Inferior parietal cortex (tissue), 1 donor: ENCODE results near the gene SESN1.
"Not testable (repeated sequence)": the region's sequence is repeated elsewhere in the genome, so short reads cannot be mapped to it uniquely, and the experiment has no call there.

Source experiments
- DNase-seq: peaks from one replicate; pipeline ENCODE4 v3.0.0-alpha.2; 2016; ENCODE audit errors: extremely low spot score

SESN1 gene

DNA sequence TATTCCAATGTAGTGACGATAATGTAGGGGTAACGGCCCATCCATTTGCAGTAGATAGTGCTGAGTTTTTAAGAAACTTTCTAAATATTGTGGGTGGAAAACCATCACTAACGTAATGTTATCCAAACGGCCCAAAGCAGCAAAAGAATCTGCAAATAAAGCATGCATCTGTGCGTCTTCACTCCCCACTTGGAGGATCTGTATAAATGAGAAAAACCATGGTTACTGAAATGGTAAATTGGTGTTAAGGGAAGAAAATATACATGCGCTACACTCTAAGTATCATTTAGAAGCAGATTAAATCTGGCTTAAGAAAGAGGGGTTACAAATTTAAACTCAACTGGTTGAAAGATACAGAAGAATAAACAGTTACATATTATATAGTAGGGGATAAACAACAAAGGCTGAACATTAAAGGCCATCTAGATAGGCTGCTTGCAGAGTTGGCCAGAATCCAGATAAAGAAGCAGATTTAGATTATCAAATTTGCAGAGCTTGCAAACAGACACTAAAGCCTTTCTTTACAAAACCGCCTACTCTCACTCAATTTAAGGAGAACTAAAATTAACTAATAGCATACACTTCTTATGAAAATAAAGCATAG, 93.3 kb downstream of the SESN1 start:
- no peak for DNase-seq

DNA sequence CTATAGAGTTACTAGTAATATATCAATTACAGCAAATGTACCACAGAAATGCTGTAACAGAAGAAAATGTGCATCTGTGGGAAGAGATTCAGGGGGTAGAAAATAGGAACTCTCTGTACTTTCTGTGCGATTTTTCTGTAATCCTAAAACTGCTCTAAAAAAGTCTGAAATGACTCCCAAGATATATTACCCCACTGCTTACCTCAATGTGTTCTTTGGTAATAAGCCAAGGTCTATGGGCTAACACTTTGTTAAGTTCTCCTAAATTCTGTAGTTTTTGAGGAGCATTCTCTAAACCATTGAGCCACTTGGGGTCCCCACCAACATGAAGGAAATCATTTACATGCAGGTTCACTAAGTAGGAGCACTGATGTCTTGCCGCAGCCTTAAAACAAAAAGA, 94.4 kb downstream of the SESN1 start:
- DNase-seq: no peak

DNA sequence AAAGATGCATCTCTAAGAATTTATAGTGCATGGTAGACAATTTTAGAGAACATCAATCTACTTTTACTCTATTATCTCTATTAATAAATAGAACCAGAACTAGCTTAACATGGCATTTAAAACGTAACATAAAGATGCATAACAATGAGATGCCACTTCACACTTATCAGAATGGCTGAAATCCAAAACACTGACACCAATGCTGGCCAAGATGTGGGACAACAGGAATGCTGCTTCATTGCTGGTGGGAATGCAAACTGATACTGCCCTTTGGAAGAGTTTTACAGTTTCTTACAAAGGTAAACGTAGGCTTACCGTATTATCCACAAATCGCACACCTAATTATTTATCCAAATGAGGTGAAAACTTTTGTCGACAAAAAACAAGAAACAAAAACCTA, 95.2 kb downstream of the SESN1 start:
- DNase-seq: no peak

DNA sequence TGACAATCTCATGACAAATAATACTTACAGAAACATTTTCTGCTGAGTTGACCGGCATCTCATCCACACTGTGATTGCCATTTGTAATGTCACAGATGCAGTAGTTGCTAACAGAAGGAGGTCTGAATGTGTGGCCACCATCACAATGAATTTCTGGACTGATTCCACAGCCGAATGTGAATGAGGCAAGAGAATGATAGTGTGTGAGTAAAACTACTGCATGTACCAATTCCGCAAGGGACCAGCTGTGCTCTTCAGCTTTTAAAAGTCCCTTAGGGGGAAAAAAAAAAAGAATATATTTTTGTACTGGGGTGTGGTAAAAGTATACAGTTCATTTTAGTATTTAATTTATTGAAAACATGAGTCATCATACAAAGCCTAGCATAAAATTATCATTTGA, 96.2 kb downstream of the SESN1 start:
- DNase-seq: no peak

DNA sequence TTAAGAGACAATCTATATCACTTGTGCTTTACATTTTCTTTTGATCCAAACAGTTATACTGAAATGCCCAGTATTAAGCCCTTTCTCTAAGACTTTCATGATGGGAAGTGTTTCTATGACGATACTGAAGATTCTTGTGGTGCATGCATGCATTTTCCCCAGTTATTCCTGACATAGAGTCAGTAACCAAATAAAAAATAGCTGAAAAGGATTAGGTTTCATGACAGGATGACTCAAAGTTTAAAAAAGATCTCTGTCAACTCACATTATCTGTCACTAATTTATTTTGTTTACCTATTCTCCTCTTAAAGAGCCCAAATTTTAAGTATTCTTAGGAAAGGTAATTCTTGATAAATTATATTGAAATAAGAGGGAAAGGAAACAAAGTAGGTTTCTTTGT, 98.4 kb downstream of the SESN1 start:
- DNase-seq: no peak

DNA sequence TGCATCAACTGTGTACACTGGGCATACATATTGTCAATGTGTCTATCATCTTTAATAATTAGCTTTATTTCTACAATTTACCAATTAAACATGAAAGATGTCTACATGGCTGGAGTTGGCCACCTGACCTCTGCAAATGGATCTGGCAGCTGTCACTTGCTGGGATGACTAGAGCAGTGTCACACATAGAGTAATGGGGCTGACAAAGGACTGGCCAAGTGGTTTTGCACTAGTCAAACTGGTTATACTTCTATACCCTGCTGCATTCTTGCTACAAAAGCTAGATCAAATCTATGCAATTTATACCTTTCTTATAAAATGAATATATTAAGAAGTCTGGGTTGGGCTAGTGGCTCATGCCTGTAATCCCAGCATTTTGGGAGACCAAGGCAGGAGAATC, 99.3 kb downstream of the SESN1 start:
- no peak for DNase-seq

DNA sequence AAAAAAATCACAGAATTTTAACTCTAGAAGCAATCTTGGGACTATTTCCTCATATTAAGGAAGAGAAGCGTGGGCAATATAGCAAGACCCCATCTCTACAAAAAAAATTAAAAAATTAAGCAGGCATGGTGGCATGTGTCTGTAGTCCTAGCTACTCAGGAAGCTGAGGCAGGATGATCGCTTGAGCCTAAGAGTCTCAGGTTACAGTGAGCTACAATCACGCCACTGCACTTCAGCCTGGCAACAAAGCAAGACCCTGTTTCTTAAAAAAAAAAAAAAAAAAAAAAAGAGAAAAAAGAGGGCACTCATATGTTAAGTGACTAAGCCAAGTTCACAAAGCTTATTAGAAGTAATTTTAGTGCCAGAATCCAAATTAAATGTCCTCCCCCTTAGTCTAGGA, 100.8 kb downstream of the SESN1 start:
- DNase-seq: no peak

DNA sequence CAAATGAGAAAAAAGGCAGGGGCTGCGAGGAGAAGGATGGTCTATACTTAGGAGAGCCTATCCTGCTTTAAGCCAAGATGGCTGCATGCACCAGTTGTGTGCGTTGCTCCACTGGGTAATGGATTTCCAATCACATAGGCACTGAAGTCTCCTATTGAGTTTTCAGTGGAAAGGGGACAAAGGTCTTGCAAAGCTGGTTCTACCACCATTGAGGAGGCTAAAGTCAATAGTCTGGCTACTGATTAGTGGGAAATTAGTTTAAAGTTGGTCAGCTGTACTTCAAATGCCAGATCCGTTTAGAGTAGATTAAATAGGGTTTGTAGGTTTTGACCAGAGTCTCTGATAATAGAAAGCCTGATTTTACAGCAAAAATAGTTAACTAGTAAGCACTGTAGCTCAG, 104.9 kb downstream of the SESN1 start:
- no peak for DNase-seq

DNA sequence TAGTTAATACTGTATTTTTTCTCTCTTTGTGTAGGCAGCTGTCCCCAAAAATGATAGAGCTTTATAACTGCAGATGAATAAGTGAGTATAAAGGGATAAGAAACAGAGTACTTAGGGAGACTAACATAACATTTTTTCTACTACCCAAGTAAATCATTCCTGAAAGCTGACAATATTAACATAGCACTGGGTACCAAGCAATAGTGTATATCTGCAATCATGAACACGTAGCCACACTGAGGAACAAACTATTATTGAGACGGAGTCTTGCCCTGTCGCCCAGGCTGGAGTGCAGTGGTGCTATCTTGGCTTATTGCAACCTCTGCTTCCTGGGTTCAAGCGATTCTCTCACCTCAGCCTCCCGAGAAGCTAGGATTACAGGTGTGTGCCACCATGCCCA, 105.9 kb downstream of the SESN1 start:
- DNase-seq: no peak

DNA sequence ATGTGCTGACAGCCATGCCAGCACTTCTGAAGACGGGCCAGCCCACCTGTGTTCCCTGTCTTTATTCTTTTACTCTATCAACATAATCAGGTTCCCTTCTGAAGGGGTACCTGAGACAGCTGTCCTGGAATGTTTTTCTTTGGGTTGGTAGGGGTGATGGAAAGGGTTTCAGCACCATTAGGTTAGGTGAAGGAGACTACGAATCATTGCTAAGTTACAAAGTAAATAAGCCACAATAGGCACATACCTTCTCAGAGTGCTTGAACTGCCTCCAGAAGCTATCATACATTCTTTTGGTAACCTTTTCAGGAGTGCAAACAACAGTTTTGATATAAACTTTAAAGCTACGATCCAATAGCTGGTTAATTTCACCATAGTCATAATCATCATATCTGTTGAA, 106.3 kb downstream of the SESN1 start:
- no peak for DNase-seq

DNA sequence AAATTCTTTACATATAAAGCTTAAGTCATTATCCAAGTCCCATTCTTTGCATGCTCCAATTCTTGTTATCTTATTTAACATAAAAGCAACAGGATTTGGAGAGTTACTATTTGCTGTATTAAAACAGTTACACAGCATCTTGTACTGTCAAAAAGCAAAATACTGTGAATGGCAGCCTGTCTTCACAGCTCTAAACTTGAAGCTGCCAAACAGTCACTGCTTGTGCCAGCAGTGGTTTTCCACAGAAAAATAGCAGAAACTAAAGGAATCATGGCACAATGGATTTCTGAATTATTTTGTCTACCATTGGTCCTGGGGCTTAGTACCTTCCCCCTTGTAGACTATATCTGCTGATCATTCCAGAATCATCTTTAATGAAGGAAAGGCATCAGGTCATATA, 107.5 kb downstream of the SESN1 start:
- DNase-seq: no peak

DNA sequence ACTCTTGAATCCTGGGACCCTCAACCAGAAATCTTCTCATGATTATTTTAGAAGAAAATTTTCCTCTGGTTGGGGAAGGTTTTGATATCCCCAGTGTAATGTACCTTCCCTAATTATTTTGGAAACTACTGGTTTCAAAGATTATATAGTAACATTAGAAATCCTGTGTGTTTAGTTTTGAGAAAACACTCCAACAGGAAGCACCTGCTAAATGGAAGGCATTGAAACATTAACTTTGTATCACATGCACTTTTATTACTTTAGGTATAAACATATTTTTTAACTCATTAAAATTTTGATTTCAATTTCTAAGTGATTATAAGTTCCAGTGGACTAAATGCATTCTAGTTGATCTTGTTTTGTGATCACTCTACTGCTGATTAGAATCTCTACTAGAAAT, 109.3 kb downstream of the SESN1 start:
- DNase-seq: no peak

DNA sequence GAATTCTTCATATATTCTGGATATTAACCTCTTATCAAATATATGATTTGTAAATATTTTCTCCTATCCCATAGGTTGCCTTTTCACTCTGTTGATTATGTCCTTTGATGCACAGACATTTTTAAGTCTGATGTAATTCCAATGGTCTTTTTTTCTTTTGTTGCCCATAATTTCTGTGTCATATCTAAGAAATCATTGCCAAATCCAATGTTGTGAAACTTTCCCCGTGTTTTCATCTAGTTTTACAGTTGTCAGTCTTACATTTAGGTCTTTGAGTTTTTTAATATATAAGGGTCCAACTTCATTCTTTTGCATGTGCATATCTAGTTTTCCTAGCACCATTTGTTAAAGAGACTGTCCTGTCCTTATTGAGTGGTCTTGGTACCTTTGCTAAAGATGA, 111.5 kb downstream of the SESN1 start:
- DNase-seq: no peak

DNA sequence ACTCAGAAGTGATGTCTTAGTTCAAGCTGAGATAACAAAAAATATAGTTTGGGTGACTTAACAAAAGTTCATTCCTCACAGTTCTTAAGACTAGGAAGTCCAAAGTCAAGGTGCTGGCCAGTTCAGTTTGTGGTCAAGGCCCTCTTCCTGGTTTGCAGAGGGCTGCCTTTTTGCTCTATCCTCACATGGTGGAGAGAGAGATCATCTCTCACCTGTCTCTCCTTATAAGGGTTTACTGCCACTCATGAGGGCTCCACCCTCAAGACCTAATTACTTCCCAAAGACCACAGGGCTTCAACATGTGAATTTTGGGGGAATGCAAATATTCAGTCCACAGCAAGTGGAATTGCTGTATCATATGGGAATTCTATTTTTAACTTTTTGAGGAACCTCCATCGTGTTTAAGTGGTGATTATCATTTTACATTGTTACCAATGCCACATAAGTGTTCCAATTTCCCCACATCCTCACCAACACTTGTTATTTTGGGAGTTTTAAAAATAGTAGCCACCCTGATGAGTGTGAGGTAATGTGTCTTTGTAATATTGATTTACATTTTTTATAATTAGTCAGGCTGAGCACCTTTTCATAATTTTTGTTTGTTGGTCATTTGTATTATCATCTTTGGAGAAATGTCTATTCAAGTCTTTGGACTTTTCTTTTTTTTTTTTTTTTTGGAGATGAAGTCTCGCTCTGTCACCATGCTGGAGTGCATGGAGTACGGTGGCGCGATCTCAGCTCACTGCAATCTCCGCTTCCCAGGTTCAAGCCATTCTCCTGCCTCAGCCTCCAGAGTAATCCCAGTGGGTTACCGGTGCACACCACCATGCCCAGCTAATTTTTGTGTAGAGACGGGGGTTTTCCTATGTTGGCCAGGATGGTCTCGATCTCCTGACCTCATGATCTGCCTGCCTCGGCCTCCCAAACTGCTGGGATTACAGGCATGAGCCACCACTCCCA, 112.2 kb downstream of the SESN1 start:
- DNase-seq: no peak

DNA sequence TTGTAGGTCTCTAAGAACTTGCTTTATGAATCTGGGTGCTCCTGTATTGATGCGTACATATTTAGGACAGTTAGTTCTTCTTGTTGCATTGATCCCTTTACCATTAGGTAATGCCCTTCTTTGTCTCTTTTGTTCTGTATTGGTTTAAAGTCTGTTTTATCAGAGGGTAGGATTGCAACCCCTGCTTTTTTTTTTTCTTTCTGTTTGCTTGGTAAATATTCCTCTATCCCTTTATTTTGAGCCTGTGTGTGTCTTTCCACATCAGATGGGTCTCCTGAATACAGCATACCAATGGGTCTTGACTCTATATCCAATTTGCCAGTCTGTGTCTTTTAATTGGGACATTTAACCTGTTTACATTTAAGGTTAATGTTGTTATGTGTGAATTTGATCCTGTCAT, 116.0 kb downstream of the SESN1 start:
- DNase-seq: not testable (repeated sequence)

DNA sequence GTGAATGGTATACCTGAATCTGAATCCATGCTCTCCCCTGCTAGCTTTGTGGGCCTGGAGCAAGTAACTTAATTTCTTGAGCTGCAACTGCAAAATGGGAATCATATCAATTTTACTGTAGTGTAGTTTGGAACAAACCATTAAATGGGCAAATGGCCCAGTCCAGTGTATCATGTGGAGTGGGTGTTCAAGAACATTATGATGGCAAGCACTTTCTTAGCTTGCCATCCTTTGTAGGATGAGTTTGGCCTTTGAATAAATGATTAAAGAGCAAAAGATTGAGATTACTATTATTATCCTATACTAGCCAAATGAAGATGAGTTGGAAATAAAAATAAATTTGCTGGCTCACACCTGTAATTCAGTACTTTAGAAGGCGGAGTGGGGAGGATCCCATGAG, 120.4 kb downstream of the SESN1 start:
- DNase-seq: no peak

DNA sequence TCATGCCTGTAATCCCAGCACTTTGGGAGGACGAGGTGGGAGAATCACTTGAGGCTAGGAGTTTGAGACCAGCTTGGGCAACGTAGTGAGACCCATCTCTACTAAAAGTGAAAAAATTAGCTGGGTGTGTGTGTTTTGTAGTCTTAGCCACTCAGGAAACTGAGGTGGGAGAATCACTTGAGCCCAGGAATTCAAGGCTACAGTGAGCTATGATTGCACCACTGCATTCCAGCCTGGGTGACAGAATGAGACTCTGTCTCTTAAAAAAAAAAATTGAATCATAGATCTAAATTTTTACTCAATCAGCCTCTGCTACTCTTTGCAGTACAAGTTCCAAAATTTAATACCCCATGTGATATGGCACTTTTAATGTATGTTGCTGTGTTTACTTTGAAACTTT, 124.9 kb downstream of the SESN1 start:
- no peak for DNase-seq

DNA sequence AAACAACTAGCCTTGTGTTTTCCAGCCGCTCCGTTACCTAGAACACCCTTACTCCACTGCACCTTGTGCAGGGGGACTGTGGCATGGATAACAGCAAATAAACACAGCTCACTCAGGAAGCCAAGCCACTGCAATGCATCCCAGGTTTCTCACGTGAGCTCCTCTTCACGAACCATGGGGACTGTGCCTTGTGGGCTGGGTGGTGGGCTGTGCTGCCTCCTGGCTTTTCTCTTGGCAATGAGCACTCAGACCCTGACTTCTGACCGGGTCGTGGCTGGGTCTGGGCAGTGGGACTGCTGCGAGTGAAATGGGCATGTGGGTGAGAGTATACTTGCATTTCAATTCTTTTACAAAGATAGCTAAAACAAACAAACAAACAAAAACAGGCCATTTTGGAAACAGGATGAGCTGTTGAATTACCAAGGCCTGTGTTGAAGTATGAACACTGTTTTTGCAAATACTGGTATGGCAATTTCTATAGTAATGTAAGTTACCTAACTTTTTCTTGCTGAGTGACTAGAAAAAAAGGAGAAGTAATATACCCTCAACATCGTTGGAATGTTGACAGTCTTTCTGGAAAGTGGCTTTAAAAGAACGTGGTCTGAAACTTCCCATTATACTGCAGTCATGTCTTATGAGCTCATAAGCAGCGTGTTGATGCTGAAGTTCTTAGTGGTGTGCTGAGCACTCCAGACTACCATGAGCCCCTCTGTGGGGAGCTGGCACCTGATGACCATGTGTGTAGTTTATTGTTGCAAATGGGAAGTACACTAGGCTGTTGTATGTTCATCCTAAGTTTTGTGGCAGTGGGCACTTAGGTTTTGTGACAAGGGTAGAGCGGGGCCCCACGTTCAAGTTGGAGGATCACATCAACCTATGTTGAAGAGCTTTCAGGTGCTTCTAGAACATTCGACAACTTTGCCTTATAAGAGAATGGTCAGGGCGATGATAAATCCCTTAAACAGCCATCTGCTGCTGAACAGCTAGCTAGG, 126.0 kb downstream of the SESN1 start:
- DNase-seq: no peak

DNA sequence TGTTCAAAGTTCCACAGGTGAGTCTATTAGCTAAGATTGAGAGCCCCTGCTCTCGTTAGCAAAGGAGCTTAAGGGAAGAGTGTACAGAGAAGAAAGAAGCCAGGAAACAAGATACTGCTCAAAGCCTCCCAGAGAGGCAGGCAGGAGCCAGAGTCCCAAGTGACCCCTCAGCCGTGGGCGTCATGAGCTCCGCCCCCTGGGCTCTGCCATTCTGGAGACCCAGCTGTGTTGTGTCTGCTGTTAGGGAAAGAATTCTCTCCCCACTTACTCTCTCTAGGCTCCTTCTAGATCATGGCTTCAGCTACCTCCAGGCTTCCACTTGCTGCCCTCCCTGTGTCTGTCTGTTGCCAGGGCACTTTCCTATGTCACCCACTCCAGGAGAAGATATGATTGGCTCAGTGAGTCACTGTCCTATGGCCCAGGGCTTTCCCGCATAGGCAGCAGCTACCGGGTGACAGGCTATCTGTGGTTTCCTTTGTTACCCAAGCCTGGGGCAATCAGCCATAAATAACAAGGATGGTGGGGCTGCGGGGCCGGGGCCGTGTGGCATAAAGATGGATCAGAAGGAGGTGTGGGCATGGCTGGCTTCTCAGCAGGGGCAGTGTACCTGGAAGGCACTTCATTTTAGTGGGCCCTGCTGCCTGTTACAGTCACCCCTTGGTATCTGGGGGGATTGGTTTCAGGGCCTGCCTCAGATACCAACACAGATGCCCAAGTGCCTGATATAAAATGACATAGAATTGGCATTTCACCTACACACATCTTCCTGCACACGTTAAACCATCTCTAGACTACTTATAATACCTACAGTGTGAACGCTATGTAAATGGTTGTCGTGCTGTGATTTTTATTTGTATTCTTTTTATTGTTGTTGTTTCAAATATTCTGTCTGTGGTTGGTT, 127.5 kb downstream of the SESN1 start:
- DNase-seq: no peak

DNA sequence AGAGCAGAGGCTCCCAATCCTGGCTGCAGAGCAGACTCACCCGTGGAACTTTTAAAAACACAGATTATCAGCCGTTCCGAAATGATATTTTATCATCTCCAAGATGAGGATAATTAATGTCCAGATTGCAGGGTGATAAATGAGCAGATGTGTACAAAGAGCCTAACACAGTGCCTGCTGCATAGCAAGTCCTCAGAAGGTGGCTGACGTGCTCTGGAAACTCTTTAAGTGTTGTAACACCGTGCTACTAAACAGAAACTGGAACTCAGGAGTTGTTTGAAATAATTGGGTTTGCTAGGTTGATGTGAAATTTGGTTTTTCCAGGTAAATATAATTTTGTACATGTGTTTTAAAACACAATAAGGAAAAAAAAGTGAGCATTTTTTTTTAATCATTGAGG, 128.4 kb downstream of the SESN1 start:
- DNase-seq: no peak

DNA sequence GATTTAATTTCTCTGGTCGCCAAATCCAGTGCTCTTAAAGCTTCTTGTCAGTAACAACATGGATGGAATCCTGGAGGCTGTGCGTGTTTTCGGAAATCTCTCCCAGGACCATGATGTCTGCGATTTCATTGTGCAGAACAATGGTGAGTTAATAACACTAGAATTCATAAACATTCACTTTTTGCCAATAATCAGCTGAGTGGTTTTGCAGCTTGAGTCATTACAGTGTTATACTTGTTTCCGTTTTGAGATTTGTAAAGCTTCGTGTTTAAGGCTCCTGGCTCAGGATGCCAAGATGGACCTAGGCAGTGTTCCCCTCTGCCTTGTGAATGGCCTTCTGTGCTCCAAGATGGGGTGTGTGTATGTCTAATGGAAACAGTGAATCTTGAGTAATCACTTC, 132.7 kb downstream of the SESN1 start:
- DNase-seq: no peak
